SH-SY5Y (cell line): ENCODE data around the gene HMGCS2.

ENCODE experiments used
- GATA2 ChIP-seq: IDR thresholded peaks from 2 replicates; pipeline ENCODE4 v1.6.1; 2011; ENCODE audit warnings: mild to moderate bottlenecking, low read depth, low read length
- GATA3 ChIP-seq: IDR thresholded peaks from 2 replicates; pipeline ENCODE4 v1.6.1; 2011; ENCODE audit warnings: low read depth, mild to moderate bottlenecking, low read length, moderate library complexity

DNA sequence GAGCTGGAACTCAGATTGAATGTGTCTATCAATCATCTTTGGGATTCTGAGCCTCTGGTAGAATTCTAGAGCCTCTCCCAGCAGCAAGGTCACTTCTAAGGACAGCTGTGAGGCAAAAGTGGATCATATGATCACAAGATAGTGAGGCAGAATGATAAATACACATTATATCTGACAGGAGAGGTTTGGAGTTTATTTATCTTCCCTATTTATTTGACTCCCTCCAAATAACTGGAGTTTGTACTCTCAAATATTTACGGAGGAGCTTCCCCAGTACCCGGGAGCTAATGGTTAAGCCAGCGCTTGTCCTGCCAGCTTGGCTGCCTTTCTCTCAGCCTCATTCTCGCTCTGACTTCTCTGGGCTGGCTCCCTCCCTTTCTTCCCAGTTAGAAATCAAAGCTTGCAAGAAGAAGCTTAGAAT, 2.3 kb downstream of the HMGCS2 start:
- TF ChIP-seq GATA3 (no peak), GATA2 (no peak)
